GM18508 (cell line): ENCODE results near the gene PLEKHF1.

Experiments used
- ATAC-seq: cut with Tn5 transposase; IDR thresholded peaks from one replicate; pipeline ENCODE4 v1.9.1; 2021; ENCODE audit warnings: moderate number of reproducible peaks; ENCODE audit not compliant: insufficient read depth, unreplicated experiment

PLEKHF1 gene

GRCh38 chr19:29724102-29724641 is 58.9 kb downstream of the PLEKHF1 start:
- ATAC-seq: no peak

DNA sequence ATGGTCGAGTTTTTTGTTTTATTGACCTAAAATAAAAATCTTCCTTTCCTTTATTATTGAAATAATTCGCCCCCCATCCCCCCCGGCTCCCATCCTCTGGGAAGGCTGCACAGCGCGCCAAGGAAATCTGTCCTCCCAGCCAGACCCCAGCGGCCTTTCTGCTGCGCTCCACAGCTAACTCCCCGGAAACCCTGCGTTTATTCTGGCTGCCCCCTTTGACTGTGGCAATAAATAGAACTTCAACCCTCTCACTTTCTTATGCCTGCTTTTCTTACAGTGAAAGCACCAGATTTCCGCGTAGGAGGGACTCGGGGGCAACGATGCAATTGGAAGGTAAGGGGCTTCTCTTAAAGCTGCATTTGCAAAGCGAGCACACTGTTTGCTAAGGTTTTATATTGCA is 59.5 kb downstream of the PLEKHF1 start:
- ATAC-seq: no peak
